Body of pancreas (tissue), 4 donors: Measurements from ENCODE around the gene SIL1. TPM values are rescaled to one million over a fixed set of nuclear protein-coding genes. Genes with fewer than 3 reads are reported as not detected.
"Not testable (repeated sequence)": the region's sequence is repeated elsewhere in the genome, so short reads cannot be mapped to it uniquely, and the experiment has no call there.

Experiments
- ATAC-seq: fragments of 150-250 bp; one replicate; pipeline ENCODE4 v1.9.1; 2016
- DNase-seq, 4 donors: peaks; one replicate each; pipeline ENCODE4 v3.0.0-alpha.2; 2019
- H3K27ac ChIP-seq, 4 donors: fragments of 200-600 bp; sonication (generic); 1 replicate in 3 of 4; 2 replicates in 1 of 4; pipeline versions ENCODE4 v1.5.1 to v1.6.1; 2016 to 2019; ENCODE audit warnings: mild to moderate bottlenecking in 1 of 4, mixed read lengths in 1 of 4, moderate library complexity in 1 of 4
- H3K27me3 ChIP-seq, 2 donors: fragments of 200-600 bp; sonication (generic); one replicate each; pipeline ENCODE4 v1.6.0; 2016; ENCODE audit warnings: mild to moderate bottlenecking in 1 of 2
- H3K36me3 ChIP-seq, 2 donors: fragments of 200-600 bp; sonication (generic); replicated peaks in 1 of 2; 2 replicates each; pipeline ENCODE4 v1.5.1; 2016; ENCODE audit warnings: low read depth in 2 of 2; ENCODE audit not compliant: insufficient read depth in 1 of 2
- H3K4me1 ChIP-seq: fragments of 200-600 bp; sonication (generic); one replicate; pipeline ENCODE4 v1.6.0; 2016
- H3K4me3 ChIP-seq, 2 donors: fragments of 200-600 bp; sonication (generic); 1 replicate in 1 of 2; 2 replicates in 1 of 2; pipeline ENCODE4 v1.5.1; 2016 to 2019
- H3K9me3 ChIP-seq, 3 donors: fragments of 200-600 bp; sonication (generic); 1 replicate in 2 of 3; 2 replicates in 1 of 3; pipeline ENCODE4 v1.5.1; 2016
- POLR2A ChIP-seq, 3 donors: fragments of 450-650 bp; IDR thresholded peaks; one replicate each; pipeline ENCODE4 v1.6.1; 2016; ENCODE audit warnings: antibody characterized with exemption in 3 of 3, mild to moderate bottlenecking in 2 of 3
- WGBS, 2 donors: methylation state at CpG; one replicate each; pipeline ENCODE4 v1.1.5; 2017; 5-methylcytosine and 5-hydroxymethylcytosine counted together
- intact Hi-C: fragments of 100-400 bp; cut with DNase I; formaldehyde crosslinking; loops from one replicate; pipeline ENCODE4 v1.15.1; 2023
- total RNA-seq, 2 donors: library from RNA; depleted of rRNA; stranded (reverse); fragments of >200 nt; gene quantifications; one replicate each; pipeline ENCODE4 v1.1.0, GENCODE V29; 2016
- TF ChIP-seq, protein P1 (sequence below), 7 experiments: fragments of 450-650 bp in 4 of 7; fragments of 200-600 bp in 3 of 7; sonication (generic) in 3 of 7; IDR thresholded peaks; one replicate each; pipeline ENCODE4 v1.5.1; 2016 to 2019; ENCODE audit warnings: antibody characterized with exemption in 7 of 7

Gene SIL1
- total RNA-seq, 2 donors from 2014 or later = 57.6 to 124 TPM

DNA sequence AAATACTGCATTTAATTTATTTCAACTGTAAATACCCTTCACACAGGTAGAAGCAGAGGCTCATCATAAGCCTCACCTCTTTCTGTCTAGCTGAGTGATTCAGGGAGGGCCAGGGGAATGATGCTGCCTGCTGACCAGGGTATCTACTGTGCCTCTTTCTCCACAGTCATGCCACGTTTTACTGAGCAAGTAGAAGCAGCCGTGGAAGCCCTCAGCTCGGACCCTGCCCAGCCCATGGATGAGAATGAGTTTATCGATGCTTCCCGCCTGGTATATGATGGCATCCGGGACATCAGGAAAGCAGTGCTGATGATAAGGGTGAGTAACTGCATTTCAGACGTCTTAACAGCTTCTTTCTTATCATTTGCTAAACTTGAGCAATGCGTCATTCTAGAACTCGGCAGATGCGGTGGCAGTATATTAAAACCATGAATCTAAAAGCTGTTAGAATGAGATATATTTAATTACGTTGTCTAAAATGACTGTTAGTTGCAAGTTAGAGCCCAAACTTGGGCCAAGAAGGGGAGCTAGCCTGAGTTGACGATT is 273.0 kb downstream of the SIL1 start:
- Histone ChIP-seq H3K4me3 (no peak overlapping the region), H3K27ac (no peak overlapping the region), H3K36me3 (peaks cover 6 to 11% of the 10 kb centered on the region in 2 donors), H3K4me1 (peaks cover 25% of the 10 kb centered on the region), H3K27me3 (no peaks in the 10 kb centered on the region), H3K9me3 (no peaks in the 10 kb centered on the region)
- no peak for DNase-seq
- WGBS, 2 donors = 89% methylated on average over 12 of the region's 12 CpGs
- intact Hi-C loops = no loop called here
- ATAC-seq = no peak
- TF ChIP-seq, protein P1, sequence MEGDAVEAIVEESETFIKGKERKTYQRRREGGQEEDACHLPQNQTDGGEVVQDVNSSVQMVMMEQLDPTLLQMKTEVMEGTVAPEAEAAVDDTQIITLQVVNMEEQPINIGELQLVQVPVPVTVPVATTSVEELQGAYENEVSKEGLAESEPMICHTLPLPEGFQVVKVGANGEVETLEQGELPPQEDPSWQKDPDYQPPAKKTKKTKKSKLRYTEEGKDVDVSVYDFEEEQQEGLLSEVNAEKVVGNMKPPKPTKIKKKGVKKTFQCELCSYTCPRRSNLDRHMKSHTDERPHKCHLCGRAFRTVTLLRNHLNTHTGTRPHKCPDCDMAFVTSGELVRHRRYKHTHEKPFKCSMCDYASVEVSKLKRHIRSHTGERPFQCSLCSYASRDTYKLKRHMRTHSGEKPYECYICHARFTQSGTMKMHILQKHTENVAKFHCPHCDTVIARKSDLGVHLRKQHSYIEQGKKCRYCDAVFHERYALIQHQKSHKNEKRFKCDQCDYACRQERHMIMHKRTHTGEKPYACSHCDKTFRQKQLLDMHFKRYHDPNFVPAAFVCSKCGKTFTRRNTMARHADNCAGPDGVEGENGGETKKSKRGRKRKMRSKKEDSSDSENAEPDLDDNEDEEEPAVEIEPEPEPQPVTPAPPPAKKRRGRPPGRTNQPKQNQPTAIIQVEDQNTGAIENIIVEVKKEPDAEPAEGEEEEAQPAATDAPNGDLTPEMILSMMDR (IDR thresholded peaks at IDR 0.05) = no peak
- no peak for TF ChIP-seq POLR2A (IDR thresholded peaks at IDR 0.05)

DNA sequence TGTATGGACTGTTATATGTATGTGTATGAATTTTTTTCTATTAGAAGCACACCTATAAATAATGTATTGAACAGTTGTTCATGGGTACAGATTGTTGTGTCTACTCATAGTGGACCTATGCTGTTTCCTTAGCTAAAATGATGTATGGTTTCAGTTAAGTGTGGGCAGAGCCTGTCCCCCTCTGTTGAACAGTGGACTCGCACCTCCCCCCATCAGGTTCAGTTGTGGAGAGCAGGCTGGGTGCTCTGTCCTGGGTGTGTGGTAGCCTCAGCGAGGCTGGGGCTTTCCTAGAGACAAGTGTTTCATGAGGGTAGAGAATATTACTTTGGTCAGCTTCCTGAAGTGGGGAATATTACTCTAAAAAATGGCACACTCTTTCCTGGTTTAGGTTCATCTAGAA is 275.7 kb downstream of the SIL1 start:
- H3K36me3 ChIP-seq = peaks cover 6 to 11% of the 10 kb centered on the region in 2 donors
- no peak overlapping the region for H3K27ac ChIP-seq
- no peak for ATAC-seq
- 90 to 100% methylated on average over 2 of the region's 2 CpGs for WGBS, 2 donors
- intact Hi-C loops = no loop called here
- no peaks in the 10 kb centered on the region for H3K27me3 ChIP-seq
- H3K4me3 ChIP-seq = no peak overlapping the region
- TF ChIP-seq, protein P1 (IDR thresholded peaks at IDR 0.05) = no peak
- no peak for TF ChIP-seq POLR2A (IDR thresholded peaks at IDR 0.05)
- H3K9me3 ChIP-seq = no peaks in the 10 kb centered on the region
- no peak for DNase-seq
- peaks cover 10% of the 10 kb centered on the region for H3K4me1 ChIP-seq

DNA sequence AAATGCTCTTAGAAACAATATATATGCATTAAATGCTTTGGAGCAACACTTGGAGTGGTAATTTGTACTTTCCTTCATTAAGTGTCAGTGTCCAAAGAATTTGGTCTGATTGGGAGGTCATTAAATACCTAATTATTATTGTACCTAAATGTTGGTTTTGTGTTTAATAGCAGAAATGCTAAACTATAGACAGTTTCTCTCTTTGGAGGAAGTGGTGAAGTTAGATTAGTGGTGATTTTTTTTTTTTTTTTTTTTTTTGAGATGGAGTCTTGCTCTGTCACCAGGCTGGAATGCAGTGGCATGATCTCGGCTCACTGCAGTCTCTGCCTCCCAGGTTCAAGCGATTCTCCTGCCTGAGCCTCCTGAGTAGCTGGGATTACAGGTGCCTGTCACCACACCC is 276.8 kb downstream of the SIL1 start:
- ATAC-seq, H3K4me1 ChIP-seq, H3K4me3 ChIP-seq, DNase-seq, H3K27me3 ChIP-seq, H3K27ac ChIP-seq, intact Hi-C loops, H3K9me3 ChIP-seq: not testable (repeated sequence)
- WGBS, 2 donors = 82 to 92% methylated on average over 2 of the region's 2 CpGs
- H3K36me3 ChIP-seq = peaks cover 6 to 11% of the 10 kb centered on the region in 2 donors

DNA sequence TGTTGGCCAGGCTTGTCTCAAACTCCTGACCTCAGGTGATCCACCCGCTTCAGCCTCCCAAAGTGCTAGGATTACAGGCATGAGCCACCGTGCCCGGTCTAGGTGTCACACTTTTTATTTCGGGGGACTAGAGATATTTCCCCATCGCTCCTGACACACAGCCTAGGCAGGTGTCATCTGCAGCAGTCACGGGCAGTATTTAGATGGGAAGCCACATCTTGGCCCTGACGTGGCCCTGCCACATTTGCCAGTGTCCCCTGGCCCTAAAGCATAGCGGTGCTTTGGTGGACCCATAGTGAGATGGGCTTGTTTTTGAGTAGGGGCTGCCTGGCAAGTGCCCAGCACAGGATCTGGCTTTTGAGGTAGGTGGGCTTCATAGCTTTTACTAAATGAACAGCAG is 278.0 kb downstream of the SIL1 start:
- H3K27me3 ChIP-seq = no peaks in the 10 kb centered on the region
- no peak overlapping the region for H3K27ac ChIP-seq
- H3K4me3 ChIP-seq = no peak overlapping the region
- peaks cover 4% of the 10 kb centered on the region for H3K4me1 ChIP-seq
- no peaks in the 10 kb centered on the region for H3K9me3 ChIP-seq
- peaks cover 0 to 2% of the 10 kb centered on the region in 2 donors for H3K36me3 ChIP-seq
- no peak for ATAC-seq
- intact Hi-C loops = no loop called here
- no peak for DNase-seq
- 89 to 94% methylated on average over 7 to 8 of the region's 8 CpGs for WGBS, 2 donors
- TF ChIP-seq POLR2A (IDR thresholded peaks at IDR 0.05) = no peak
- TF ChIP-seq, protein P1 (IDR thresholded peaks at IDR 0.05) = no peak

DNA sequence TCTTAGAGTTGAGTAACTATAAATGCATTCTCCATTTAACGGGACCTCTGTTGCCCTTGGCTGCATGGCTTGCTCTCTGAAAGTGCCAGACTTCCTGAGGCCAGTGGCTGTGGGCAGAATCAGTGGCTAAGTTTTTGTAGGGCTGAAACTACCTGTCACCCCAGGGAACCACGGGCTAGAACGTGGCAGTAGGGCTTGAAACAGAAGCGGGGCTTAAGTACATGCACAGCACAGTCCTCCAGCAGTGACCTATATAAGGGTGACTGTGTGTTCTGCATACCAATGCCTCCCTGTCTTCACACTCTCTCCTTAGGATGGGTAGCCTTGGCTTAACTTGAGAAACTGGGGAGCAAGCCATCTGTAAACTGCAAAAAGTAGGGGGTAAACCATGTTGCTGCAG is 279.5 kb downstream of the SIL1 start:
- Histone ChIP-seq H3K4me1 (peaks cover 4% of the 10 kb centered on the region), H3K27ac (no peak overlapping the region), H3K4me3 (no peak overlapping the region), H3K9me3 (no peaks in the 10 kb centered on the region), H3K27me3 (no peaks in the 10 kb centered on the region), H3K36me3 (no peaks in the 10 kb centered on the region)
- intact Hi-C loops = no loop called here
- 80 to 87% methylated on average over 4 of the region's 4 CpGs for WGBS, 2 donors
- no peak for ATAC-seq
- TF ChIP-seq, protein P1 (IDR thresholded peaks at IDR 0.05) = no peak
- no peak for TF ChIP-seq POLR2A (IDR thresholded peaks at IDR 0.05)
- DNase-seq = no peak
